ENCODE results near the gene GRIK4.

Gene GRIK4

GRCh38 chr11:120526241-120526640 lies 14.7 kb downstream of the GRIK4 start:
- no peak for DNase-seq

- no peak for DNase-seq
Measured at GRCh38 chr11:120527111-120527761, 15.7 kb downstream of the GRIK4 start.

- DNase-seq = no peak
Measured at GRCh38 chr11:120528749-120529148, 17.2 kb downstream of the GRIK4 start.

GRCh38 chr11:120529214-120529613 lies 17.7 kb downstream of the GRIK4 start:
- DNase-seq = no peak

- DNase-seq = no peak
Measured at GRCh38 chr11:120529911-120530310, 18.4 kb downstream of the GRIK4 start.

- no peak for DNase-seq
Measured at GRCh38 chr11:120532082-120532831, 20.7 kb downstream of the GRIK4 start.

GRCh38 chr11:120532832-120533196 lies 21.3 kb downstream of the GRIK4 start:
- no peak for DNase-seq

GRCh38 chr11:120536091-120536796 lies 24.7 kb downstream of the GRIK4 start:
- no peak for DNase-seq

GRCh38 chr11:120536797-120537169 lies 25.2 kb downstream of the GRIK4 start:
- DNase-seq = no peak

GRCh38 chr11:120537996-120538395 lies 26.4 kb downstream of the GRIK4 start:
- DNase-seq = no peak

GRCh38 chr11:120538707-120539106 lies 27.2 kb downstream of the GRIK4 start:
- DNase-seq = no peak

GRCh38 chr11:120539667-120540369 lies 28.3 kb downstream of the GRIK4 start:
- no peak for DNase-seq

GRCh38 chr11:120540744-120541465 lies 29.4 kb downstream of the GRIK4 start:
- DNase-seq = no peak

GRCh38 chr11:120543521-120544215 lies 32.1 kb downstream of the GRIK4 start:
- DNase-seq = no peak

GRCh38 chr11:120545813-120546212 lies 34.3 kb downstream of the GRIK4 start:
- DNase-seq = no peak

GRCh38 chr11:120546312-120547205 lies 35.0 kb downstream of the GRIK4 start:
- DNase-seq = no peak

- DNase-seq = no peak
Measured at GRCh38 chr11:120547316-120547715, 35.8 kb downstream of the GRIK4 start.

GRCh38 chr11:120547811-120548681 lies 36.5 kb downstream of the GRIK4 start:
- DNase-seq = peak; percentile 17

GRCh38 chr11:120548682-120549209 lies 37.2 kb downstream of the GRIK4 start:
- no peak for DNase-seq

- DNase-seq = no peak
Measured at GRCh38 chr11:120549346-120549745, 37.8 kb downstream of the GRIK4 start.

Data from NCI-H2227 treated with DMSO at 0.1 percent for 48 hours (cell line).